GM18951 (cell line): ENCODE measurements around the gene VSTM1.

Source experiments
- POLR2A ChIP-seq: IDR thresholded peaks from 4 replicates; pipeline ENCODE4 v1.6.1; 2011; ENCODE audit warnings: mild to moderate bottlenecking; ENCODE audit not compliant: insufficient read length, insufficient read depth; ENCODE audit errors: extremely low read depth
- in situ Hi-C: fragments of 300-500 bp; cut with MboI; formaldehyde crosslinking; loops from one replicate; pipeline ENCODE4 v1.12.0; 2022; ENCODE audit warnings: low sequenced_read_pairs, mixed read lengths, inconsistent platforms; ENCODE audit not compliant: unreplicated experiment

The VSTM1 gene

GRCh38 chr19:54011507-54012211, 52.0 kb downstream of the VSTM1 start:
- in situ Hi-C loops: loop anchor here (10.0 kb wide), 1 partner anchor 167 kb away; no protein-coding TSS in a partner anchor

GRCh38 chr19:54010474-54010873, 53.2 kb downstream of the VSTM1 start:
- in situ Hi-C loops: loop anchor here (10.0 kb wide), 1 partner anchor 166 kb away; no protein-coding TSS in a partner anchor
- TF ChIP-seq POLR2A: no peak

More at GRCh38 chr19:54011507-54012211, 52.0 kb downstream of the VSTM1 start:
- no peak for TF ChIP-seq POLR2A

- no peak for TF ChIP-seq POLR2A
- in situ Hi-C loops: no loop called here
Observed at GRCh38 chr19:54009440-54009839, 54.3 kb downstream of the VSTM1 start.

- no peak for TF ChIP-seq POLR2A
- in situ Hi-C loops: no loop called here
Observed at GRCh38 chr19:54002495-54003315, 61.0 kb downstream of the VSTM1 start.

GRCh38 chr19:54001496-54001895, 62.2 kb downstream of the VSTM1 start:
- in situ Hi-C loops: no loop called here
- TF ChIP-seq POLR2A: no peak

GRCh38 chr19:53999694-54000093, 64.0 kb downstream of the VSTM1 start:
- in situ Hi-C loops: no loop called here
- no peak for TF ChIP-seq POLR2A

- no peak for TF ChIP-seq POLR2A
- in situ Hi-C loops: no loop called here
Observed at GRCh38 chr19:53998223-53998622, 65.5 kb downstream of the VSTM1 start.

- in situ Hi-C loops: no loop called here
- no peak for TF ChIP-seq POLR2A
Observed at GRCh38 chr19:53994811-53995210, 68.9 kb downstream of the VSTM1 start.

- no peak for TF ChIP-seq POLR2A
- in situ Hi-C loops: no loop called here
Observed at GRCh38 chr19:53993448-53993847, 70.2 kb downstream of the VSTM1 start.

- in situ Hi-C loops: no loop called here
- TF ChIP-seq POLR2A: no peak
Observed at GRCh38 chr19:53992815-53993214, 70.9 kb downstream of the VSTM1 start.

GRCh38 chr19:53992211-53992610, 71.5 kb downstream of the VSTM1 start:
- in situ Hi-C loops: no loop called here
- TF ChIP-seq POLR2A: no peak

GRCh38 chr19:53991224-53992113, 72.2 kb downstream of the VSTM1 start, which contains the start of gene CACNG6:
Gene CACNG6, plus strand, starts transcription at chr19:53991637. Its CDS starts 1,241 bp downstream, at chr19:53992878.
- in situ Hi-C loops: no loop called here
- TF ChIP-seq POLR2A: no peak
